WERI-Rb-1 (cell line): Measurements from ENCODE around the gene KIR3DL1.
"Not testable (repeated sequence)": the region's sequence is repeated elsewhere in the genome, so short reads cannot be mapped to it uniquely, and the experiment has no call there.

Experiments used
- DNase-seq: peaks from one replicate; pipeline ENCODE4 v3.0.0-alpha.2; 2020
- H3K27ac ChIP-seq: fragments of 250-450 bp; sonication (Bioruptor Pico); 2 replicates; pipeline ENCODE4 v1.5.1; 2020; ENCODE audit warnings: mild to moderate bottlenecking, moderate library complexity
- H3K27me3 ChIP-seq: fragments of 250-450 bp; sonication (Bioruptor Pico); 2 replicates; pipeline ENCODE4 v1.5.1; 2021; ENCODE audit warnings: mild to moderate bottlenecking, low read depth, moderate library complexity; ENCODE audit not compliant: insufficient read depth, severe bottlenecking
- H3K36me3 ChIP-seq: fragments of 250-450 bp; sonication (Bioruptor Pico); 2 replicates; pipeline ENCODE4 v1.5.1; 2020; ENCODE audit warnings: mild to moderate bottlenecking, moderate library complexity
- H3K4me3 ChIP-seq: 2 replicates; pipeline ENCODE4 v1.5.1; 2011; ENCODE audit warnings: low read depth, mild to moderate bottlenecking, control low read depth, low read length
- H3K9me3 ChIP-seq: fragments of 250-450 bp; sonication (Bioruptor Pico); 2 replicates; pipeline ENCODE4 v1.5.1; 2021; ENCODE audit warnings: mild to moderate bottlenecking, moderate library complexity; ENCODE audit not compliant: severe bottlenecking
- TF ChIP-seq, protein P1 (sequence below): IDR thresholded peaks from 2 replicates; pipeline ENCODE4 v1.5.1; 2011; ENCODE audit warnings: low read depth, mild to moderate bottlenecking, control low read depth, inconsistent platforms, low read length

Gene KIR3DL1

DNA sequence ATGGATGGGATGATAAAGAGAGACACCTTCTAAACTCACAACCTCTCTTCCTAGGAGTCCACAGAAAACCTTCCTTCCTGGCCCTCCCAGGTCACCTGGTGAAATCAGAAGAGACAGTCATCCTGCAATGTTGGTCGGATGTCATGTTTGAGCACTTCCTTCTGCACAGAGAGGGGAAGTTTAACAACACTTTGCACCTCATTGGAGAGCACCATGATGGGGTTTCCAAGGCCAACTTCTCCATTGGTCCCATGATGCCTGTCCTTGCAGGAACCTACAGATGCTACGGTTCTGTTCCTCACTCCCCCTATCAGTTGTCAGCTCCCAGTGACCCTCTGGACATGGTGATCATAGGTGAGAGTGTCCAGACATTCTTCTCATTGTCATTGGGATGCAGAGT, 21.3 kb downstream of the KIR3DL1 start:
- H3K36me3 ChIP-seq, H3K27ac ChIP-seq, H3K4me3 ChIP-seq, DNase-seq, H3K9me3 ChIP-seq, H3K27me3 ChIP-seq: not testable (repeated sequence)

DNA sequence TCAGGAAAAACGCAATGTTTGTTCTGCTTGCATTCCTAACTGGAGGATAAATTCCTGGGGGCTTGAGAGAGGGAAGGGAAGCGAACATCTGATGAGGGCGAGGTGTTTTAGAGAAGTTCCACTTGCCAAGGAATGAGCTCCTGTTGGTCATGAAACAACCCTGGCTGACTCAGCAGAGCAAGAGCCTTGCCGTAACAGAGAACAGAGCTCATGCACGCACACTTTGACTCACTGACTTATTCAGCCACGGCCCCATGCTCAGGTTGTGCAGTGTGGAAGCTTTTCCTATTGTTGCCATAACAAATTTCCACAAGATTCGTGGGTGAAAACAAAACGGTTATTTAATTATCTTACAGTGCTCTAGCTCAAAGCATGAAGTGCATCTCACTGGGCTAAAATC, 26.9 kb downstream of the KIR3DL1 start:
- H3K27ac ChIP-seq, H3K9me3 ChIP-seq, DNase-seq, H3K4me3 ChIP-seq, H3K36me3 ChIP-seq, H3K27me3 ChIP-seq: not testable (repeated sequence)

DNA sequence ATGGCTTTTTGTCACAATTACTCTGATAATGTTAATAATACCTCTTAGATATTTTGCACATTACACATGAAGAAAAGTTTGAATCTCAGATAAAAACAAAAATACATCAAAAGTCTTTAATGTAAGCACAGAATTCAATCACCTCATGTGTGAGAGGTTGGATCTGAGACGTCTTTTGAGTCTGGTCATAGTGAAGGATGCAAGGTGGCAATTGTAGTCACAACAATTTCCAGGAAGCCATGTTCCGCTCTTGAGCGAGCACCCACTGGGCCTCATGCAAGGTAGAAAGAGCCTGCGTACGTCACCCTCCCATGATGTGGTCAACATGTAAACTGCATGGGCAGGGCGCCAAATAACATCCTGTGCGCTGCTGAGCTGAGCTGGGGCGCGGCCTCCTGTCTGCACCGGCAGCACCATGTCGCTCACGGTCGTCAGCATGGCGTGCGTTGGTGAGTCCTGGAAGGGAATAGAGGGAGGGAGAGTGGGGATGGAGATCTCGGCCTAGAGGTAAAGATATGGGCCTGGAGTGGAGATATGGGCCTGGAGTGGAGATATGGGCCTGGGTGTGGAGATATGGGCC, 33.9 kb downstream of the KIR3DL1 start, which contains the start of gene KIR3DL2:
Gene KIR3DL2 (plus strand): TSS at position 383 of the 580 bp plus-strand sequence. CDS start 33 bp downstream, at position 416.
- not testable (repeated sequence) for H3K27ac ChIP-seq, H3K36me3 ChIP-seq, H3K4me3 ChIP-seq, DNase-seq, H3K9me3 ChIP-seq
- peaks cover 18% of the 10 kb centered on the region for H3K27me3 ChIP-seq

DNA sequence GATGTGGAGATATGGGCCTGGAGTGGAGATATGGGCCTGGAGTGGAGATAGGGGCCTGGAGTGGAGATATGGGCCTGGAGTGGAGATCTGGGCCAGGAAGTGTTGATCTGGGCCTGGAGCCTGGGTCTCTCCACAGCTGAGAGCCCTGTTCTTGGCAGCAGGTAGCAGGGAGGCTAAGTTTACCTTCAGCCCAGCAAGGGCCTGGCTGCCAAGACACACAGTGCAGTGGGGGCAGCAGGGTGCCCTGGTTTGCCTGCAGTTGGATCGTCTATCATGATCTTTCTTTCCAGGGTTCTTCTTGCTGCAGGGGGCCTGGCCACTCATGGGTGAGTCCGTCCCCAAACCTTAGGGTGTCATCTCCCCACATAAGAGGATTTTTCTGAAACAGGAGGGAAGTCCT, 34.7 kb downstream of the KIR3DL1 start:
- Histone ChIP-seq H3K36me3 (no peaks in the 10 kb centered on the region), H3K9me3 (no peaks in the 10 kb centered on the region), H3K27me3 (peaks cover 18% of the 10 kb centered on the region), H3K4me3 (no peak overlapping the region), H3K27ac (no peak overlapping the region)
- TF ChIP-seq, protein P1, sequence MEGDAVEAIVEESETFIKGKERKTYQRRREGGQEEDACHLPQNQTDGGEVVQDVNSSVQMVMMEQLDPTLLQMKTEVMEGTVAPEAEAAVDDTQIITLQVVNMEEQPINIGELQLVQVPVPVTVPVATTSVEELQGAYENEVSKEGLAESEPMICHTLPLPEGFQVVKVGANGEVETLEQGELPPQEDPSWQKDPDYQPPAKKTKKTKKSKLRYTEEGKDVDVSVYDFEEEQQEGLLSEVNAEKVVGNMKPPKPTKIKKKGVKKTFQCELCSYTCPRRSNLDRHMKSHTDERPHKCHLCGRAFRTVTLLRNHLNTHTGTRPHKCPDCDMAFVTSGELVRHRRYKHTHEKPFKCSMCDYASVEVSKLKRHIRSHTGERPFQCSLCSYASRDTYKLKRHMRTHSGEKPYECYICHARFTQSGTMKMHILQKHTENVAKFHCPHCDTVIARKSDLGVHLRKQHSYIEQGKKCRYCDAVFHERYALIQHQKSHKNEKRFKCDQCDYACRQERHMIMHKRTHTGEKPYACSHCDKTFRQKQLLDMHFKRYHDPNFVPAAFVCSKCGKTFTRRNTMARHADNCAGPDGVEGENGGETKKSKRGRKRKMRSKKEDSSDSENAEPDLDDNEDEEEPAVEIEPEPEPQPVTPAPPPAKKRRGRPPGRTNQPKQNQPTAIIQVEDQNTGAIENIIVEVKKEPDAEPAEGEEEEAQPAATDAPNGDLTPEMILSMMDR = no peak
- no peak for DNase-seq

DNA sequence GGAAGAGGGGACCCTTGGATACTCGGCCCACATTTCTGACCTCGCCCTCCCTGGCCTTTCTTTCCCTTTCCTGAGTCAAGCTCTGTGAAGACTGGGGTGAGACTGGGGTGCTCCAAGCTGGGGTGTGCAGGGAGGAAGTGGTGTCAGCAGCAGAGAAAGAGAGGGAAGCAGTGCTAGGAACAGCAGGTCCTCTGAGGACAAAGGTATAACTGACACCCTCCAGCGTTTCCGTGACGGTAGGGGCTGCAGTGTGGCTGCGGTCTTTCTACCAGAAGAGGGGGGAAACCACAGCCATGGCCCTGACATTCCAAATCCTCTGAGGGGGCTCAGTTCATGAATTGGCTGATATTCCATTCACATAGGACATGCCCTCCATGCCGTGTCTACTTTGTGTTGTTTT, 35.1 kb downstream of the KIR3DL1 start:
- TF ChIP-seq, protein P1 = no peak
- no peaks in the 10 kb centered on the region for H3K9me3 ChIP-seq
- no peak for DNase-seq
- no peaks in the 10 kb centered on the region for H3K36me3 ChIP-seq
- H3K27ac ChIP-seq = no peak overlapping the region
- H3K27me3 ChIP-seq = peaks cover 18% of the 10 kb centered on the region
- no peak overlapping the region for H3K4me3 ChIP-seq

DNA sequence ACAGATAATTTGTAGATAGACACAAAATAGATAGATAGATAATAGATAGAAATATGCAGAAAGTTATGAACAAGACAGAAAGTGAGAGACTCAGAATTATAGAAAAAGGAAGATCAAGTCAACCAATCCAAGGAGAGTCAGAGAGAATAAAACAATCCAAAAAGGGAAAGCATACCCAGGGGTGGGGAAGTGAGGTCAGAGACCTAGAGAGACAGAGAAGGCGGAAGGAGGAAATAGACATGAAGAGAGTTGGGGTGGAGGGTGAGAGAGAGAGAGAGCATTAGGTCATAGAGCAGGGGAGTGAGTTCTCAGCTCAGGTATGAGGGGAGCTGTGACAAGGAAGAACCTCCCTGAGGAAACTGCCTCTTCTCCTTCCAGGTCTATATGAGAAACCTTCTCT, 39.0 kb downstream of the KIR3DL1 start:
- not testable (repeated sequence) for H3K9me3 ChIP-seq, H3K4me3 ChIP-seq

DNA sequence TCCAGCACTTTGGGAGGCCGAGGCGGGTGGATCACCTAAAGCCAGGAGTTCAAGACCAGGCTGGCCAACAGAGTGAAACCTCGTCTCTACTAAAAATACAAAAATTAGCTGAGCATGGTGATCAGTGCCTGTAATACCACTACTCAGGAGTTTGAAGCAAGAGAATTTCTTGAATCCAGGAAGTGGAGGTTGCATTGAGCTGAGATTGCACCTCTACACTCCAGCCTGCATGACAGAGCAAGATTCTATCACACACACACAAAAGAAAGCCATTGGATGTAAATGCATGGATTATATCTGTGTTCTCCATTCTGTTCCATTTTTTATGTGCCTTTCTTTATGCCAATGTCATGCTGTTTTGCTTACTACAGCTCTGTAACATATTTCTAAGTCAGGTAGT, 42.2 kb downstream of the KIR3DL1 start:
- DNase-seq, H3K4me3 ChIP-seq, H3K27ac ChIP-seq, H3K36me3 ChIP-seq, H3K9me3 ChIP-seq: not testable (repeated sequence)
- H3K27me3 ChIP-seq = peaks cover 19% of the 10 kb centered on the region

More for the DNA sequence above, 39.0 kb downstream of the KIR3DL1 start:
- H3K27me3 ChIP-seq = peaks cover 17% of the 10 kb centered on the region
- H3K36me3 ChIP-seq, H3K27ac ChIP-seq, DNase-seq: not testable (repeated sequence)

DNA sequence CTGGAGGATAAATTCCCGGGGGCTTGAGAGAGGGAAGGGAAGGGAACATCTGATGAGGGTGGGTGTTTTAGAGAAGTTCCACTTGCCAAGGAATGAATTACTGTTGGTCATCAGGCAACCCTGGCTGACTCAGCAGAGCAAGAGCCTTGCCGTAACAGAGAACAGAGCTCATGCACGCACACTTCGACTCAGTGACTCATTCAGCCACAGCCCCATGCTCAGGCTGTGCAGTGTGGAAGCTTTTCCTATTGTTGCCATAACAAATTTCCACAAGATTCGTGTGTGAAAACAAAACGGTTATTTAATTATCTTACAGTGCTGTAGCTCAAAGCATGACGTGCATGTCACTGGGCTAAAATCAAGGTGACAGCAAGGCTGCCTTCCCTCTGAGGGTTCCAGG, 43.2 kb downstream of the KIR3DL1 start:
- not testable (repeated sequence) for H3K27ac ChIP-seq, DNase-seq, H3K9me3 ChIP-seq, H3K36me3 ChIP-seq, H3K4me3 ChIP-seq
- peaks cover 17% of the 10 kb centered on the region for H3K27me3 ChIP-seq

DNA sequence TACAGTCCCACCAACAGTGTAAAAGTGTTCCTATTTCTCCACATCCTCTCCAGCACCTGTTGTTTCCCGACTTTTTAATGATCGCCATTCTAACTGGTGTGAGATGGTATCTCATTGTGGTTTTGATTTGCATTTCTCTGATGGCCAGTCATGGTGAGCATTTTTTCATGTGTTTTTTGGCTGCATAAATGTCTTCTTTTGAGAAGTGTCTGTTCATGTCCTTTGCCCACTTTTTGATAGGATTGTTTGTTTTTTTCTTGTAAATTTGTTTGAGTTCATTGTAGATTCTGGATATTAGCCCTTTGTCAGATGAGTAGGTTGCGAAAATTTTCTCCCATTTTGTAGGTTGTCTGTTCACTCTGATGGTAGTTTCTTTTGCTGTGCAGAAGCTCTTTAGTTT, 47.2 kb downstream of the KIR3DL1 start:
- H3K9me3 ChIP-seq = not testable (repeated sequence)

More for the DNA sequence above, 47.2 kb downstream of the KIR3DL1 start:
- not testable (repeated sequence) for H3K27ac ChIP-seq, DNase-seq, H3K36me3 ChIP-seq, H3K4me3 ChIP-seq
- peaks cover 31% of the 10 kb centered on the region for H3K27me3 ChIP-seq
